Activated CD8-positive, alpha-beta memory T cell treated with anti-CD3 and anti-CD28 coated beads for 1 hour (primary cell): ENCODE results near the gene HSPA4L.

Experiments
- DNase-seq, 2 donors: peaks; one replicate each; pipeline ENCODE4 v3.0.0-alpha.2; 2020; ENCODE audit warnings: low read depth in 1 of 2; ENCODE audit errors: extremely low read depth in 1 of 2

The HSPA4L gene

GRCh38 chr4:127782275-127783025, at the start of gene HSPA4L:
TSS of gene HSPA4L (plus strand) at chr4:127782322. CDS start at chr4:127782551, 229 bp downstream.
- DNase-seq, result no peak

GRCh38 chr4:127732623-127733328, 49.3 kb upstream of the HSPA4L start:
- DNase-seq, result no peak

GRCh38 chr4:127734976-127735375, 47.1 kb upstream of the HSPA4L start:
- DNase-seq, result no peak

- DNase-seq, result no peak
Observed at GRCh38 chr4:127737295-127737694, 44.8 kb upstream of the HSPA4L start.

- DNase-seq, result no peak
Observed at GRCh38 chr4:127741247-127741646, 40.9 kb upstream of the HSPA4L start.

GRCh38 chr4:127747883-127748282, 34.2 kb upstream of the HSPA4L start:
- DNase-seq, result no peak

- no peak for DNase-seq
Observed at GRCh38 chr4:127748957-127749356, 33.2 kb upstream of the HSPA4L start.

- no peak for DNase-seq
Observed at GRCh38 chr4:127756906-127757305, 25.2 kb upstream of the HSPA4L start.

GRCh38 chr4:127759228-127759820, 22.8 kb upstream of the HSPA4L start:
- no peak for DNase-seq

GRCh38 chr4:127759893-127760292, 22.2 kb upstream of the HSPA4L start:
- no peak for DNase-seq

- DNase-seq, result no peak
Observed at GRCh38 chr4:127771535-127772275, 10.4 kb upstream of the HSPA4L start.

- no peak for DNase-seq
Observed at GRCh38 chr4:127772769-127773671, 9.1 kb upstream of the HSPA4L start.

- DNase-seq, result no peak
Observed at GRCh38 chr4:127775843-127776242, 6.3 kb upstream of the HSPA4L start.

GRCh38 chr4:127776620-127777019, 5.5 kb upstream of the HSPA4L start:
- no peak for DNase-seq

- no peak for DNase-seq
Observed at GRCh38 chr4:127777487-127777886, 4.6 kb upstream of the HSPA4L start.

- DNase-seq, result no peak
Observed at GRCh38 chr4:127778102-127778501, 4.0 kb upstream of the HSPA4L start.

- no peak for DNase-seq
Observed at GRCh38 chr4:127780598-127780997, 1.5 kb upstream of the HSPA4L start.

GRCh38 chr4:127781300-127782024, 660 bp upstream of the HSPA4L start:
- DNase-seq, result no peak

- DNase-seq, result no peak
Observed at GRCh38 chr4:127782025-127782274, 172 bp upstream of the HSPA4L start.
